Keratinocyte (primary cell): ENCODE results near the gene NR3C2.

ENCODE experiments used
- CTCF ChIP-seq, 3 experiments: IDR thresholded peaks in 1 of 3; conservative IDR thresholded peaks in 1 of 3; optimal IDR thresholded peaks in 1 of 3; 2 replicates in 2 of 3; 3 replicates in 1 of 3; pipeline versions ENCODE3 to v1.5.1; 2011; ENCODE audit warnings: low read length in 3 of 3, mild to moderate bottlenecking in 3 of 3, moderate library complexity in 2 of 3, control low read depth in 1 of 3, inconsistent platforms in 1 of 3; ENCODE audit not compliant: insufficient read depth in 2 of 3; ENCODE audit errors: extremely low read depth in 1 of 3
- EZH2 ChIP-seq: IDR thresholded peaks from one replicate; pipeline ENCODE4 v1.6.1; 2012; ENCODE audit warnings: inconsistent platforms, mild to moderate bottlenecking, low read length, moderate library complexity

- no peak for TF ChIP-seq CTCF (optimal IDR thresholded peaks at IDR 0.05 in 1 of 3, IDR thresholded peaks at IDR 0.05 in 1 of 3, conservative IDR thresholded peaks at IDR 0.05 in 1 of 3; ENCODE audit: extremely low read depth in 1 of 3, insufficient read depth in 2 of 3, low read length in 3 of 3)
- TF ChIP-seq EZH2: no peak
These were observed 139.8 kb downstream of the NR3C2 start for GRCh38 chr4:148302416-148302815.
